Limb (tissue), 2 donors: ENCODE data around the gene UTP11.
"Not testable (repeated sequence)": the region's sequence is repeated elsewhere in the genome, so short reads cannot be mapped to it uniquely, and the experiment has no call there.

Experiments used
- DNase-seq, 2 donors: peaks; one replicate each; pipeline ENCODE4 v3.0.0-alpha.2; 2016; ENCODE audit errors: extremely low spot score in 2 of 2

UTP11 gene

DNA sequence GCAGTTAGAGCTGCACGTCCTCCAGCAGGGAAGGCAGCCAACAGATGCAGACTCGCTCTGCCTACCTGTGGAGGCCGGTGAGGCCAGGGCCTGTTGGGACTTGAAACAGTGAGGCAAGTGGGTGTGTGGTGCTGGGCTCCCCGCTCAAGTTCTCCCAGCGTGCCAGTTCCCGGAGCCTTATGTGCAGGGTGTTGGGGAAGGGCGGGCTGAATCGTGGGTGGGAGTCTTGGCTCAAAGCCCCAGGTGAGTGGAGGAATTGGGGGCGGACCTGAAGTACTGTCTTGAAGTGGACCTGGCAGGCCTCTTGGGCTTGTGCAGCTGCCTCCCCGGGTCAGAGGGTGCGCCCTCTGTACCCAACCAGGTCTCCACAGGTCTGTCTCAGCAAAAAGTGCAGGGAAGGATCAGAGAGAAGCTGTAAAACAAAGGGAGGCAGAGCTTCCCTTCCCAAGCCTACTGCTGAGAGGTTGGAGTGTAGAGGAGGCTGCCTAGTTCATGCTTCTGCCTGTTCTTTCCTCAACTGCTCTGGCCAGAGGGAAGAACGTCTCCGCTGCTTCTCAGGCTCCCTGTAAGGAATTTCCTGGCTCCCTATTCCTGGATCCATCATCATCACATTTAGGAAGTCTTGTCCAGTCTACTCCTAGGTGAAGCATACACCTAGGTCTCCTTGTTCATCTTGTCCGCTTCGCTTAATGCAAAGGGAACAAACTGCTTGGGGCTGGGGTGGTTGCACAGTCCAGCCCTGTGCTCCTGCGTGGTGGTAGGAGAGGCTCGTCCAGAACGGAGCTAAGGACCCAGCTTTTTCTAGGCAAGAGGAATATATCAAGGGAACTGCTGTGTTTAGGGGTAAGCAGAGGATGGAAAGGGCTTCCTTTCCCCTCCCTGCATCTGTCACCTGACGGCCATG is 14.9 kb downstream of the UTP11 start:
- no peak for DNase-seq

DNA sequence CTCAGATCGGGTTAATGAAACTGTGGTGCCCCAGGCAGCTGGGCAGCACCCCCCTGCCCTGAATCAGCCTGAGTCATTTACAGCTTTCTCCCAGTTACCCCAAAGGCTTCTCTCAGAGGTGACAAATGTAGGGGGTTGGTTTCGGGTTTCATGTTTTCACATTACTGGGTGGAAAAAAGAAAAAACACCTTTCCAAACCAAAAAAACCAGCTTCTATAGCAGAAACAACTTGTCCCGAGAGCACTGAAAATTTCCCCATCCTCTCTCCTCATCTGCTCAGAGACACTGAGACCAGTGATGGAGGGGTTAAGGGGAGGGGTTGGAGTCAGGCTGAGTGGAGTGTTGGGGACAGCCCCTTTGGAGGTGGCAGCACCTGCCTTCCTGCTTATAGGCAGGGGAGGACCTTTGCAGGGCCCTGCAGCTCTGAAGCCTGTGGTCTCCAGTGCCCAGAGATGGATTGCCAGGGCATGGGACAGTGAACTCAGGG is 15.6 kb downstream of the UTP11 start:
- no peak for DNase-seq

DNA sequence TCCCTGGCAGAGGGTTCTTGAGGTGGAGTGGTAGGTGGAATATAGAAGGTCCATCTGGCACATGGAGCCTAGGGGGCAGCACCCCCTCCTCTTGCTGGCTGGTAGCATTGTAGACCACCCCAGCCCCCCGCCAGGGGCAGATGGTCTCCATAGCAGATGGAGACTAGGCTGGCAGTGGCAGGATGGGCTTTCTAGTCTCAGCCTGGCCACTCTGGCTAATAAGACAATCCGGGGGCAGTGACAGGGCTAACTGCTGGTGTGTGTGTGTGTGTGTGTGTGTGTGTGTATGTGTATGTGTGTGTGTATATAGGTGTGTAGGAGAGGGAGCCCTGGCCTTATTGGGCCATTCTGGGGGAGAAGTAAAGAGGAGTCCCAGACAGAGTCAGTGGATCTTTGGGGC is 16.1 kb downstream of the UTP11 start:
- no peak for DNase-seq

DNA sequence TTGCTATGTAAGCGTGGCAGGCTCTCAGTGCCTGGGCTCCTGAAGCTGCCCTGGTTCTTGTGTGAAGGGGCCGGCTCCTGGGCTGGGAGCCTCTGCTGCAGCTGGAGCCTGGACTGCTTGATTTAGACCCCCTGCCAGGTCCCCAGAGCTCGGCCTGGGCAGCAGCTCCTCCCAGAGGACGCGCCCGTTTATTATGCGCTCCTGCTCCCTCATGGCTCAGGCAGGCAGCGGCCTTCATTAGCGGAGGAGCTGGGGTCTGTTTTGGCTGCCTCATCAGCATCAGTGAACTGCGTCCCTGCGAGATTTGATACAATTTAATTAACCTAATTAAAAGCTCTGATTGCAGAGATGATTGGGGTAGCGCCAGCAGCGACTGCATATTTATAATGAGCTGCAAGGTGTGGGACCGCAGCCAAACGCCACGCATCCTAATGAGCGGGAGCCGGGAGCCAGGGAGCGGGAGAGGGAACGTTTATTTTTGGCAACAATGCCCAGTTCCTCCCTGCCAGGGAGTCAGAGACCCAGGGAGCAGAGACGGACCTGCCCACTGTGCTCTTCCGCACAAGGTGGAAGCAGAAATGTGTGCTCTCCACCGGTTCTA is 16.6 kb downstream of the UTP11 start:
- peak in 1 of 2 donors; percentile 66 for DNase-seq

DNA sequence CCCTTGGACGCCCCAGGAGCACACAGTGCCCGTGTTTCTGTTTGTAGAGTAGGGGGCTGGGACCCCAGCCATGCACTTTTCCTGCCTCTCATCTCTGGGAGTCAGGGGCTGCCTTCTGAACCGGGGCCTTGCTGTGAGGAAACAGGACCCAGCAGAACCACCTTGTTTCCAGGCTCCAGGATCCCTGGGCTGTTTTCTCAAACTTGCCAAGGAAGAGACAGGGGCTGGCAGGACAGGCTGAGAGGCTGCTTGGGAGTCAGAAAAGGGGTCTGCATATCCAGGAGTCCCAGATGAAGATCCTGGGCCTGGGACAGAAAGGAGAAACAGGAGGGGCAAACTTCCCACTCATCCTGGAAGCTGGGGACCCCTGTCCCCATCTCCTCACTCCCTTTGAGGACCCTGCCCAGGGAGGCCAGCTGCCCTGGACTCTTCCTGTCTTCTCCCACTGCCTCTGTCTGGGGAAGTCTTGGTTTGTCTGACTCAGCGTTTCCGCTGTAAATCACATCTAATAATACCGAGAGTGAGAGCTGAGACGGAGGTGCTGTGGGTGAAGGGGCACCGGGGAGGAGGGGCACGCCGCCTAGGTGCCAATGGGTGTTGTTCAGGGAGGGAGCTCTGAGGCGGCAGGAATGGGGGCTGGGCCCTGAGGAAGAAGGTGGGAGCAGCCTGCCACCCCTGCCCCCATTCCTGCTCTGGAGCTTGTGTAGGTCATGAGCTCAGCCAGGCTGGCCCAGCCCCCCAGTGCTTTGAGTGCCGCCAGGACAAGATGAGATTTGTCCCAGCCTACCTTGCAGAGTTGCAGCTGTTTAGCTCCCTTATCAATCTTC is 17.4 kb downstream of the UTP11 start:
- peak in 1 of 2 donors; percentile 58 for DNase-seq

DNA sequence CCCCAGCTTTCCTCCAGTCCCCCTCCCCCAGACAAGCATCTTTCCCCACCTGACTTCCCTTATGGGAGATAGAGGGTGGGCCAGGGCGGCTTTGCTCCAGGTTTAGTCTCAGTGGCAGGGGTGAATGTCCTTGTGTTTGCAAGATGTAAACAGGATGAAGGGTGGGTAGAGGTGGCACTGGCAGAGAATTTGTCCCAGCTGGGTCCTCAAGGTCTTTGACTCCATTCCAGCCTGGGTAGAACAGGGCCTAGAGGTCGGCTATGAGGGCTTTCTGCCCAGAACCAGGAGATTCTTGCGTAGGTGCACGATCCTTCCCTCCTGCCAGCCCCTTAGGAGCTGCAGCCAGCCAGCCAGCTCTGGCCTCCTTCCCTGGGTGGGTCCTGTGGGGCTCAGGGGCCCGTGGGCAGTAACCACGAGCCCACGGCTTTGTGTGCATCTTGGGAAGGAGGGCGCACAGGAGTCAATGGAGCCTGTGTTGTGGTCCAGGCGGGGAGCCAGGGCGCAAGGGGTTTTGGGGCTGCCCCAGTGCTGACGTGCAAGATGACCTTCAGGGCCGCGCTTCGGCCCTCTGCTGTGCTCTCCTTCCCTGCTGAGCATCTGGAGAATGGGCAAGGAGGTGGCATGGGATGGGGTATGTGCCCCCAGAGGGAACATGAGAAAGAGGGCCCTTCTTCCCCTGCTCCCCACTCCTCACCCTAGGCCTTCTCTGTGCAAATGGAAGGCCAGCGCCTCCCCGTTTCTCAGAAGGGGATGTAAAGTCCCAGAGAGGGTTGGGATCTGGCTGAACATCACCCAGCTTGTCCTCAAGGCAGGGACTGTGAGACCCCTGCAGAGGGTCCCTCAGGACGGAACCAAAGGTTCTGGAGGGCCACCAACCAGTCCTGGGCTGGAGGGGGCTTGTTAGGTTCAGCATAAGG is 18.3 kb downstream of the UTP11 start:
- DNase-seq = no peak

DNA sequence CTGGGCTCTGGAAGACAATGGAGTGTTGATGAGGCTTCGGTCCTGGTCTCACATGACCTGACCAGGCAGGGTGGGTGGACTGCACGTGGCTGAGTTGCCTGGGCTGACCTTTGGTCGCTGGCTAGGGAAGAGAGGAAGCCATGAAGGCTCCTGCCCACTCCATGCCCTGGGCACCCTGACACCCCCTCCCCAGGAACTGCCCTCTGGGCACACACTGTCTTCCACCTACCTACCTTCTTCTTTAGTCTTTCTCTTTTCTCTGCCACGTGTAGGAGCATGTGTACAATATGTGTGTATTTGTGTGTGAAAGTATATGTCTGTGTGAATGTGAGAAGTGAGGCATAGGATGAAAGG is 19.0 kb downstream of the UTP11 start:
- DNase-seq = no peak

DNA sequence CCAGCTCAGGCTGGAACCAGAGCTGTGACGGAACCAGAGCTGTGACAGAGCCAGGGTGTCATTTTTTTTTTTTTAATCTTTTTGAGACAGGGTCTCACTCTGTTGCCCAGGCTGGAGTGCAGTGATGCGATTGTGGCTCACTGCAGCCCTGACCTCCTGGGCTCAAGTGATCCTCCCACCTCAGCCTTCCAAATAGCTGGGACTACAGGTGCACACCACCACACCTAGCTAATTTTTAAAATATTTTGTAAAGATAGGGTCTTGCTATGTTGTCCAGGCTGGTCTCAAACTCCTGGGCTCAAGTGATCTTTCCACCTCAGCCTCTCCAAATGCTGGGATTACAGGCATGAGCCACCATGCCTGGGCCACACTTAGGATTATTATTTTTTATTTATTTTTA is 20.5 kb downstream of the UTP11 start:
- not testable (repeated sequence) for DNase-seq

DNA sequence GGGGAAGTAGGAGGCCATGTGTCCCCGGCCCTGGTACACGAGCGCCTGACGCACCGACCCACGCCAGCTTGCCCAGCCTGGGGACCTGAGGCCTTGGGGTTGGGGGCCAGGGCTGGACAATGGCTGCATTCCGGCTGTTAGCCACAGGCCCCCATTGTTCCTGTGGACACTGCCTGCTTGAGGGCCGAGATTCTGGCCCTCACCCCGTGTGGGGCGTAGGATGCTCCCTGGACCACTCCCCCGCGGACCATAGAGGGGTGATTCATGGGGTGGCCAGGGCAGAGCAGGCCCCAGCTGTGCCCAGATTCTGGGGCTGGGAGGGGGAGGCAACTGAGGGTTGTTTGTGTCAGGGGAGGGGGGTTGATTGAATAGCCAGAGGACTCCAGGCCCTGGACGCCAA is 22.3 kb downstream of the UTP11 start:
- no peak for DNase-seq

DNA sequence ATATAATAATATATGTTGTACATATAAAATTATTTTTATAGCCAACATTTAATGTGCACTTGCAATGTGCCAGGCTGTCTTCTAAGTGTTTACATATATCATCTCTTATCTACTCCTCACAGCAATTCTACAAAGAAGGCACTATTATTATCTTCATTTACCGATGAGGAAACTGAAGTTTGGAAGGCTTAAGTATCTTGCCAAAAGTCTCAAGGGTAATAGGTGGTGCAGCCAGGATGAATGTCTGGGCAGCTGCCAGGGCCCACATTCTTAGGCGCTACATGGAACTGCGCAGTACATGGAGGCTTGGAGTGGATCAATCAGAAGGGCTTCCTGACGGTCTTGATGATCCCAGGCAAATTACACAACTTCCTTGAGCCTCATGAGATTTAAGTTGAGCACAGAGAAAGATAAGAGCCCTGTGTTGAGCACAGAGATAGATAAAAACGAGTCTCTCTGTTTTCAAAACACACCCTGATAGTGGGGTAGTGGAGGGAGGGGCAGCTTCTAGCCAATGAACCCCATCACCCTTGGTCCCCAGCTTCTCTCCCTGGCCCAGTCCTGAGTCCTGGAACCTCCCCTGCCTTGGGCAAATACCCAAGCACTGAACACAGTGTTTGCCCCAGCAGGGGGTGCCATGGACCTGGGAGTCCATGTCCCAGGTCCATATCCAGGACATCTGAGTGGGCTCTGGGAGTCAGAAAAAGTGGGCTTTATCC is 24.8 kb downstream of the UTP11 start:
- no peak for DNase-seq

DNA sequence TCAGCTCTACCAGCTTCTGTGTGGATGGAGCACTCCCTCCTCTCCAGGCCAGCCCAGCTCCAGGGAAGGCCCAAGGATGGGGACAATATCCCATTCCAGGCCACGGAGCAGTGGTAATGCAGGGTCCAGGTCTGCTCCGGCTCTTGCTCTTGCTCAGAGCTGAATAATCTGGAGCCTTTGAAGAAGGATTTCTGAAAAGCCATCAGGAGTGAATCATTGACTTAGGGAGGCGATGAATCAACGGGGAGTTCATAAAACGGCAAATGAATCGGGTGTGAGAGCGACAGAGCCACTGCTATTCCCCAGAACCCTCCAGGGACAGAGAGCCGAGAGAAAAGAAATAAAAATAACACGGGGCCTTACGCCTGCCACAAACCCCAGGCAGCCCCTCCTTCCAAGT is 26.3 kb downstream of the UTP11 start:
- DNase-seq = no peak

DNA sequence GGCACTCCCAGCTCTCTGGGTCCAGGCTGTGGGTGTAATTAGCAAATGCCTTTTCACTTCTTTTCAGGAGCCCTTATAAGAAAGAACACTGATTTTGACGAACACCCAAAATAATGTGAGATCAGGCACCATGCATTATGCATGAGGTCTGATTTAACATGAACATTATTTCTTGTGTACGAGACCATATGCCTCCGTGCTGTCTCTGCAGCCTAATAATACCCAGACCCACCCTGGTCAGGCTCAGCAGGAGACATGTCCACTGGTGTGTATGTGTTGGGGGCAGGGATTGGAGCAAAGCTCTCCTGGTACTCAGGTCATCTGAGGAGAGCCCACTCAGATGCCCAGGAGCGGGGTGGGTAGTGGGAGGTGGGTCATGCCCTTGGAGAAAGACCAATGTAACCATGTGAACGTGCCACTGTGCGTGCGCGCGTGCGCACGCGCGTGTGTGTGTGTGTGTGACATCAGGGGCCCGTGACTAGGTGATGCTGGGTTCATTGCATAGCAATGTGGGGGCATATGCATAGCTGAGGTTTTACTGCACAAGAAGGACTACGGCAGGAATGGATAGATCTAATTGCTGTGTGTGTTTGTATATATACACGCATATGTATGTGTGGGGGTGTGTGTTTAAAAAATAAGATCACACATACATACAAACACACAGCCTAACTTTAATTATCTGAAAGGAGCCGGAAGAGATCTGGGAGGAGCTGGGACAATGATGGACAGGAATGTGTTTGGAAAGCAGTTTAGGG is 27.0 kb downstream of the UTP11 start:
- DNase-seq = no peak

DNA sequence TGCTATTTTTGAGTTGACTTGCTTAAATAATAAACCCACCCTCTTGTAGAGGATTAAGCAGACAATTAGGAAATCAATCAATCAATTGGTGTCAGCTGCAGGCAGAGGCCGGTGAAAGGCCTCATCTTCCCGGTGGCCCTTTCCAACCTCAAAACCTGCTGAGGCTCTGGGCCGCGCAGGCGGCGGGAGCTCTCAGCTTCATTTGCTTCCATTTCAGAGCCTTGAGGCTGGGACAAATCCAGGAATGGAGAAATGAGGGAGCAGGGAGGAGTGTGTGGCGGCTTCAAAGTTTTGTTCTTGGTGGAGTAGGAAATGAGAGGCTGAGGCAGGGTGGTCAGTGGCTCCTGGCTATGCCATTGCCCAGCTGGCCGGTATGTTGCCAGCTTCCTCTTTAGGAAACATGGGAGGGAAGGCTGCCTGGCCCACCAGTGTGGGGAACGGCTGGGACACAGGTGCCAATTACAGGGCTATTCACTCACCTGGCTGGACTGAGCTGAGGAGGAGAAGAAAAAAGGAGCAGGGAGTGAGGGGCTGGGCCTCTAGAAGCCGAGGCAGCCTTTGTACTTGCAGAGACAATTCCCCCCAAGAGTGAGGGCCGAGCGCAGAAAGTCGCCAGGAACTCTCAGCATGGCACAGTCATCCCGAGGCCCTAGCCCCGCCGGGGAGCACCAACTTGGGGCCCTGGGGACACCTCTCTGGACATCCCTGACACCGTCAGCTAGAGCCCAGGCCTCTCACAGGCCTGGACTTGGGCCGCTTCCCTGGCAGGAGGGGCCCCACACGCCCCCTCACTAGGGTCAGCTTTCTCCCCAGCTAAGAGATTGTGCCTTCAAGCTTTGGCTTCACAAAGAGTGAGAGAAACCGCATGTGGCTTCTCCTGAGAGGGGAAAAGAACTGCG is 29.7 kb downstream of the UTP11 start:
- no peak for DNase-seq

DNA sequence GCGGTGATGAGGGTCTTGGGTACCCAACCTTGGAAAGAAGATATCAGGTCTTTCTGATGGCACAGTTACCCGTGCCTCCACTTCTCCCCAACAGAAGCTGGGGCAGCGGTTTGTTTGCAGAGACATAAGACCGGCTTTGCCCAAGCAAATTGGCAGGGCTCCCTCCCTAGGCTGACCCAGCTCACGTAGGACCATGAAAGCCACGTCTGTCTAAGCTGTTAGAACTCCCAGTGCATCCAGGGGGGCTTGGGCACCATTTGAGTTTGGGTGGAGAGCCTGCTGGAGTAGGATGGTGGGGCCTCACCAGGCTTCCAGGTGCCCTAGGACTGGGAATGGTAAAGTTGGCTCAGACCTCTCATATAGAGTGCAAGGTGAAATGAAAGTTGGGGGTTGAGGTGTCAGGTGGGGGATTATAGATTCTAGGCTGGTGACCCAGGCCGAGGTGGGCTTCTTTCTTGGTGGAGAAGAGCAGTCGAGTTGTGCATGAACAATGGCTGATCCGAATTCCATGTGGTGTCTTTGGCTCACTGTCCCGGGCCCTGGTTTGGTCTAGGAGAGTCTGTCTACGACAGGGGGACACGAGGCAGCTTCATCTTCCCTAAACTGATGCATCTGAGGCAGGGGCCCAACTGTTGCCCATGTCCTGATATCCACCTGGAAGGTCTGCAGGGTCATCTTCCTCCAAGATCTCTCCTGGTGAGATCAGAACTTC is 30.7 kb downstream of the UTP11 start:
- no peak for DNase-seq

DNA sequence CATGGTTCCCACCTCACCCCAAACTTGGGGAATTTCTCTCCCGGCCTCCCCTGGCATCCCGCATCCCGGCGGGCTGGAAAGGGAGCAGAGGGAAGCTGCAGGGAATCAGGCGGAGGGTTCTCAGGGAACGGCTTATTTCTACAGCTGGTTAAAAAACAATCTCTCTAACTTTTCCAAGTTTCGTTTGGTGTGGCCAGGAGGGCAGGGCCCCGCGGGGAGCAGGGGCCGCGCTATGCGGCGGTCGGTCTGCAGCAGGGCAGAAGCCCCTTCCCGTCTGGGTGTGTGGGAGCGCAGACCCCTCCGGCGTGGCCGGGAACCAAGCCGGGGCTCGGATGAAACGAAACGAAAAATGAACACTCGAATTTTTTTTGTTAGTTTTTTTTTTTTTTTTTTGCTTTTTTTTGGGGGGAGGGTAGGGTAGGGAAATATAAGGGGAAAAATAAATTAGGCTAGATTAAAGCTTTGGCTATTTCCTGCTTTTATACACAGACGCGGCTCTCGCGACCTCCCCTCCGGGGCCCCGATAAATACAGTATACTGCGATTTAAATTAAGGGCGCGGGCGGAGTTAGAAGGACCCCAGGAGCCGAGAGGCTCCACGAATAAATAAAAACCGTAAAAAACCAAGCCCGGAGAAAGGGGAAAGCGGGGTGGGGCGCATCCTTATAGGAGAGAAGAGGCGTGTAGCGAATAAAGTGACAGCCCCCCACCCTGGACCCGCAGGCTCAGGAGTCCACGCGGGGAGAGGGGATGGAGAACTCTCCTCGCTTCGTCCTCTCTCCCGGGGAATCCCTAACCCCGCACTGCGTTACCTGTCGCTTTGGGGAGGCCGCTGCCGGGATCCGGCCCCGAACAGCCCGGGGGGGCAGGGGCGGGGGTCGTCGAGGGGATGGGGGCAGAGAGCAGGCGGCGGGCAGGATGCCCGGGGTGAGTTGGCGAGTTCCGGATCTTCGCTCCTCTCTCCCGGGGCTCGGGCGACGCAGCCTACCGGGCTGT is 32.0 kb downstream of the UTP11 start:
- DNase-seq = peak in 1 of 2 donors; percentile 43
